Gastrocnemius medialis (tissue), 4 donors: ENCODE data around the gene EVL. TPM values are rescaled to one million over a fixed set of nuclear protein-coding genes. Genes with fewer than 3 reads are reported as not detected.

Experiments used
- ATAC-seq, 2 donors: fragments of 150-250 bp; one replicate each; pipeline ENCODE4 v1.9.1; 2016
- DNase-seq, 2 donors: peaks; one replicate each; pipeline ENCODE4 v3.0.0-alpha.2; 2019
- H3K27ac ChIP-seq, 4 donors: fragments of 200-600 bp; sonication (generic); 1 replicate in 1 of 4; 2 replicates in 3 of 4; pipeline ENCODE4 v1.5.1; 2016 to 2018; ENCODE audit warnings: mild to moderate bottlenecking in 2 of 4, moderate library complexity in 1 of 4
- H3K27me3 ChIP-seq, 3 donors: fragments of 200-600 bp; sonication (generic) in 2 of 3; 1 replicate in 1 of 3; 2 replicates in 2 of 3; pipeline versions ENCODE4 v1.5.1 to v1.6.0; 2016 to 2019; ENCODE audit warnings: mild to moderate bottlenecking in 1 of 3, moderate library complexity in 1 of 3
- H3K36me3 ChIP-seq, 2 donors: fragments of 200-600 bp; sonication (generic) in 1 of 2; one replicate each; pipeline ENCODE4 v1.5.1; 2017 to 2018
- H3K4me1 ChIP-seq, 2 donors: fragments of 200-600 bp; sonication (generic) in 1 of 2; one replicate each; pipeline ENCODE4 v1.5.1; 2016 to 2017; ENCODE audit warnings: mild to moderate bottlenecking in 2 of 2
- H3K4me3 ChIP-seq, 4 donors: fragments of 200-600 bp; sonication (generic) in 3 of 4; 1 replicate in 1 of 4; 2 replicates in 3 of 4; pipeline ENCODE4 v1.5.1; 2016 to 2019; ENCODE audit warnings: mild to moderate bottlenecking in 2 of 4
- H3K9me3 ChIP-seq, 3 donors: fragments of 200-600 bp; sonication (generic) in 2 of 3; 1 replicate in 1 of 3; 2 replicates in 2 of 3; pipeline ENCODE4 v1.5.1; 2016 to 2019
- CTCF ChIP-seq, 5 experiments: fragments of 450-650 bp in 3 of 5; fragments of 200-600 bp in 2 of 5; sonication (generic) in 2 of 5; IDR thresholded peaks in 4 of 5; conservative IDR thresholded peaks in 1 of 5; 1 replicate in 4 of 5; 2 replicates in 1 of 5; pipeline ENCODE4 v1.5.1; 2016 to 2019; ENCODE audit warnings: antibody characterized with exemption in 5 of 5, mild to moderate bottlenecking in 3 of 5, moderate library complexity in 3 of 5
- POLR2A ChIP-seq, 2 donors: fragments of 450-650 bp; IDR thresholded peaks; one replicate each; pipeline ENCODE4 v1.6.1; 2017; ENCODE audit warnings: antibody characterized with exemption in 2 of 2, mild to moderate bottlenecking in 2 of 2, moderate library complexity in 2 of 2
- in situ Hi-C, 4 donors: fragments of 200-750 bp; cut with MboI; loops; one replicate each; pipeline versions ENCODE4 v1.15.0 to v1.8.0; 2017; ENCODE audit warnings: low sequenced_read_pairs in 4 of 4
- intact Hi-C: fragments of 100-400 bp; cut with DNase I; formaldehyde crosslinking; loops from one replicate; pipeline ENCODE4 v1.15.1; 2023; ENCODE audit warnings: low total_unique reads
- total RNA-seq, 4 donors: library from RNA; depleted of rRNA; stranded (reverse); fragments of >200 nt; gene quantifications; one replicate each; pipeline versions ENCODE4 v1.1.0 to v1.2.3, GENCODE V29; 2016

Gene EVL
- total RNA-seq, 4 donors from 2014 or later, result 5.8 to 14.3 (median 9.5) TPM

DNA sequence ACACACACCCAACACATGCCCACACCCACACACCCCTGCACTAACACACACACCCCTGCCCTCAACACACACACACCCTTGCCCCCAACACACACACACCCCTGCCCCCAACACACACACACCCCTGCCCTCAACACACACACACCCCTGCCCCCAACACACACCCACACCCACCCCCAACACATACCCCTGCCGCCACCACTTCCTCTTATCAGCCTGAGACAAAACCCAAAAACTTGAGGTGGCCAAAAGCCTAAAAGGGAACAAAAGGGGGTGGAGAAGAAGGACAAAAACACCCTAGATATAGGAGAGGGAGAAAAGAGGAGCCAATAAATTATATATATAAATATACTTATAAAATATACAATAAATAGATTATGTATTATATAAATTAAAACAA is 103.3 kb downstream of the EVL start:
- TF ChIP-seq POLR2A (IDR thresholded peaks at IDR 0.05) (no peak), CTCF (IDR thresholded peaks at IDR 0.05 in 4 of 5, conservative IDR thresholded peaks at IDR 0.05 in 1 of 5) (no peak)
- H3K27me3 ChIP-seq, result peaks cover 8 to 23% (median 16%) of the 10 kb centered on the region in 3 donors

GRCh38 chr14:100170880-100171279 is 105.7 kb downstream of the EVL start:
- DNase-seq (no peak), ATAC-seq (no peak)
- Histone ChIP-seq H3K36me3 (no peaks in the 10 kb centered on the region), H3K27ac (no peak overlapping the region), H3K4me1 (no peaks in the 10 kb centered on the region), H3K9me3 (no peaks in the 10 kb centered on the region), H3K27me3 (peaks cover 8 to 23% (median 16%) of the 10 kb centered on the region in 3 donors), H3K4me3 (no peak overlapping the region)
- TF ChIP-seq POLR2A (IDR thresholded peaks at IDR 0.05), result no peak
- no peak for TF ChIP-seq CTCF (IDR thresholded peaks at IDR 0.05 in 4 of 5, conservative IDR thresholded peaks at IDR 0.05 in 1 of 5)
- in situ Hi-C loops, result no loop called here
- intact Hi-C loops, result no loop called here

More for the DNA sequence above, 103.3 kb downstream of the EVL start:
- ATAC-seq (no peak), DNase-seq (no peak)
- H3K4me3 ChIP-seq, result no peak overlapping the region
- H3K4me1 ChIP-seq, result no peaks in the 10 kb centered on the region
- intact Hi-C loops (no loop called here), in situ Hi-C loops (no loop called here)
- H3K36me3 ChIP-seq, result no peaks in the 10 kb centered on the region
- no peaks in the 10 kb centered on the region for H3K9me3 ChIP-seq
- H3K27ac ChIP-seq, result no peak overlapping the region

- DNase-seq, result no peak
- Histone ChIP-seq H3K27me3 (peaks cover 2 to 15% (median 8%) of the 10 kb centered on the region in 3 donors), H3K4me3 (no peak overlapping the region), H3K36me3 (no peaks in the 10 kb centered on the region), H3K9me3 (no peaks in the 10 kb centered on the region), H3K4me1 (no peaks in the 10 kb centered on the region), H3K27ac (no peak overlapping the region)
- no peak for TF ChIP-seq CTCF (IDR thresholded peaks at IDR 0.05 in 4 of 5, conservative IDR thresholded peaks at IDR 0.05 in 1 of 5)
- no peak for TF ChIP-seq POLR2A (IDR thresholded peaks at IDR 0.05)
- no peak for ATAC-seq
- in situ Hi-C loops, result no loop called here
- intact Hi-C loops, result no loop called here
These were observed 107.6 kb downstream of the EVL start for GRCh38 chr14:100172811-100173210.

GRCh38 chr14:100173353-100173752 is 108.1 kb downstream of the EVL start:
- in situ Hi-C loops, result no loop called here
- TF ChIP-seq POLR2A (IDR thresholded peaks at IDR 0.05) (no peak), CTCF (IDR thresholded peaks at IDR 0.05 in 4 of 5, conservative IDR thresholded peaks at IDR 0.05 in 1 of 5) (no peak)
- Histone ChIP-seq H3K9me3 (no peaks in the 10 kb centered on the region), H3K27me3 (peaks cover 2 to 15% (median 8%) of the 10 kb centered on the region in 3 donors), H3K4me3 (no peak overlapping the region), H3K4me1 (no peaks in the 10 kb centered on the region), H3K27ac (no peak overlapping the region), H3K36me3 (no peaks in the 10 kb centered on the region)
- no peak for ATAC-seq
- DNase-seq, result no peak
- intact Hi-C loops, result no loop called here

GRCh38 chr14:100176811-100177327 is 111.6 kb downstream of the EVL start:
- in situ Hi-C loops, result loop anchor here in 1 of 4 donors (25.0 kb wide), 1 partner anchor 190 kb away; no protein-coding TSS in a partner anchor
- TF ChIP-seq CTCF (IDR thresholded peaks at IDR 0.05 in 4 of 5, conservative IDR thresholded peaks at IDR 0.05 in 1 of 5) (no peak), POLR2A (IDR thresholded peaks at IDR 0.05) (no peak)
- no peak overlapping the region for H3K27ac ChIP-seq
- H3K4me1 ChIP-seq, result no peaks in the 10 kb centered on the region
- H3K4me3 ChIP-seq, result no peak overlapping the region
- intact Hi-C loops, result no loop called here
- H3K36me3 ChIP-seq, result no peaks in the 10 kb centered on the region
- no peak for DNase-seq
- H3K27me3 ChIP-seq, result peaks cover 0 to 2% (median 0%) of the 10 kb centered on the region in 3 donors
- ATAC-seq, result no peak
- no peaks in the 10 kb centered on the region for H3K9me3 ChIP-seq
